GM12865 (cell line): Measurements from ENCODE around the gene PPP1R13B.

Experiments
- DNase-seq: peaks from one replicate; pipeline ENCODE4 v3.0.0; 2010; ENCODE audit warnings: low read depth
- H3K4me3 ChIP-seq: 2 replicates; pipeline ENCODE4 v1.5.1; 2011; ENCODE audit warnings: mild to moderate bottlenecking, low read depth, low read length, control low read depth
- TF ChIP-seq, protein P1 (sequence below): IDR thresholded peaks from 2 replicates; pipeline ENCODE4 v1.5.1; 2011; ENCODE audit warnings: low read length, control low read depth, low read depth, inconsistent platforms; ENCODE audit not compliant: insufficient read depth; ENCODE audit errors: missing control alignments

The PPP1R13B gene

DNA sequence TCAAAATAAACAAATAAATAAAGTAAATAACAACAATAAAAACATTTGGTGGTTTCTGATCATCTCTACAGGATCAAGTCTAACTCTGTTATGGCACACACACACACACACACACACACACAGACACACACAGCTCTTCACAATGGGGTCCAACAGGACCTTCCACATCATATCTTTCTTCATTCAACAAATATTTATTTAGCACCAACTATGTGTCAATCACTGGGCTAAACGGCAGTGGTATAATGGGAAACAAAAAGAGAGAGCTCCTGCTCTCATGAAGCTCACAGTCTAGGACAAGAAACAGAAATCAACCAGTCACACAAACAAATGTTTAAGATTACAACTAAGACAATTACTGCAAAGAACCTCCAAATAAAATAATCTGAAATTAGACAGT is 9.3 kb downstream of the PPP1R13B start:
- H3K4me3 ChIP-seq: no peak overlapping the region
- TF ChIP-seq, protein P1, sequence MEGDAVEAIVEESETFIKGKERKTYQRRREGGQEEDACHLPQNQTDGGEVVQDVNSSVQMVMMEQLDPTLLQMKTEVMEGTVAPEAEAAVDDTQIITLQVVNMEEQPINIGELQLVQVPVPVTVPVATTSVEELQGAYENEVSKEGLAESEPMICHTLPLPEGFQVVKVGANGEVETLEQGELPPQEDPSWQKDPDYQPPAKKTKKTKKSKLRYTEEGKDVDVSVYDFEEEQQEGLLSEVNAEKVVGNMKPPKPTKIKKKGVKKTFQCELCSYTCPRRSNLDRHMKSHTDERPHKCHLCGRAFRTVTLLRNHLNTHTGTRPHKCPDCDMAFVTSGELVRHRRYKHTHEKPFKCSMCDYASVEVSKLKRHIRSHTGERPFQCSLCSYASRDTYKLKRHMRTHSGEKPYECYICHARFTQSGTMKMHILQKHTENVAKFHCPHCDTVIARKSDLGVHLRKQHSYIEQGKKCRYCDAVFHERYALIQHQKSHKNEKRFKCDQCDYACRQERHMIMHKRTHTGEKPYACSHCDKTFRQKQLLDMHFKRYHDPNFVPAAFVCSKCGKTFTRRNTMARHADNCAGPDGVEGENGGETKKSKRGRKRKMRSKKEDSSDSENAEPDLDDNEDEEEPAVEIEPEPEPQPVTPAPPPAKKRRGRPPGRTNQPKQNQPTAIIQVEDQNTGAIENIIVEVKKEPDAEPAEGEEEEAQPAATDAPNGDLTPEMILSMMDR: no peak

DNA sequence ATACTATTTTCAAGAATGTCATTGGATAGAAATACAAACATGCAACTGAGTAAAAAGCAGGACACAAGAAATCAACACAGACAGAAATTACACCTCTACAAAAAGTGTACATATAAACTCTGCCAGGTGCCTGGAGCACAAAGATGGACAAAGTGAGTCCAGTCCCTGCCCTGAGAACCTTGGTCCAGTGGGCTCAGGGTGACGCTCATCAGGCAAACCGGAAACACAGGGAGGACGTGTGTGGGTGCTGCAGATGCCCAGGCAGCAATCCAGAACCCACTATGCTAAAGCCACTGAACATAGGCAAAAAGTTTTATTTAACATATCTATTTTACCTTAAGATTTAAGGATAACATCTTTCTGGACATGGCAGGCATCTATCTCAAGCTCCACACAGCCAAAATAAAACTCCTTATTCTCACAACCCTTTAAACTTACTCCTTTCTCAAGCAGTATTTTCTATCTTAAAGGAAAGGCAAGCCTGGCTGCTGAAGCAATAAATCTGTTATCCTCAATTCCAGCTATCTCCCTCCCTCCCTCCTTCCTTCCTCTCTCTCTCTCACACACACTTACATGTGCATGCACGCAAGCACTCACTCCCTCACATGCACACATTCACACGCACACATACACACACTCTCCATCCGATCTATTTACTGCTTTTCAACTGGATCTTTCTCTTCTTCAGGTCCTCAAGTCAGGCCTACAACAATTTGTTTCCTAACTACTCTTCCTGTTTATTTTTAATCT is 10.2 kb downstream of the PPP1R13B start:
- DNase-seq: no peak
- TF ChIP-seq, protein P1: no peak
- H3K4me3 ChIP-seq: no peak overlapping the region

More for the DNA sequence above, 9.3 kb downstream of the PPP1R13B start:
- DNase-seq: no peak

DNA sequence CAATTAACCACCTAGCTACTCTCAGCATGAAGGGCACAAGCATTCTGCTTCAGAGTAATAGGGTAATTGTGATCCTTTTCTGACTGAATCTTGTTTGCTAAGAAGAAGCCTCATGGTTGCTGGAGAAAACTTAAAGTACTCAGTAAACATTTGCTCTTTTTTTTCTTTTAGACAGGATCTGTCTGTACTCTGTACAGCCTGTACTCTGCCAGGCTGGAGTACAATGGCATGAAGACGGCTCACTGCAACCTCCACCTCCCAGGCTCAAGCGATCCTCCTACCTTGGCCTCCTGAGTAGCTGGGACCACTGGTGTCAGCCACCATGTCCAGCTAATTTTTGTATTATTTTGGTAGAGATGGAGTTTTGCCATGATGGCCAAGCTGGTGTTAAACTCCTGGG is 12.4 kb downstream of the PPP1R13B start:
- TF ChIP-seq, protein P1: no peak
- H3K4me3 ChIP-seq: no peak overlapping the region
- DNase-seq: no peak

DNA sequence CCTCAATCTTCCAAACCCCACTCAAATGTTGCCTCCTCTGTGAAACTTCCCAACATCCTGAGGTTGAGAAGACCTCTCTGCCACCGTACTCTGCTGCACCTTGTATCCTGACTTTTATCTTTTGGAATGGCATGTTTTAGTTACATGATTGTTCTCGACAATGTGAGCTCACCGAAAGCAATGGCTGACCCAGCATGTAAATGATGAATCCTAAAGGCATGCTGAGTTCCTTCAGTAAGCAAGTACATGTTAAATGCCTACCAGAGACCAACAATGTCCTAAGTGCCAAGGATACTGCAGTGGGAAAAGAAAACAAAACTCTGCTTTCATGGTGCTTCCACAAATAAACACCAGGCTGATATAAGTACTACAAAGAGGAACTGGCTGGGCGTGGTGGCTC is 13.7 kb downstream of the PPP1R13B start:
- no peak overlapping the region for H3K4me3 ChIP-seq
- DNase-seq: no peak
- TF ChIP-seq, protein P1: no peak

DNA sequence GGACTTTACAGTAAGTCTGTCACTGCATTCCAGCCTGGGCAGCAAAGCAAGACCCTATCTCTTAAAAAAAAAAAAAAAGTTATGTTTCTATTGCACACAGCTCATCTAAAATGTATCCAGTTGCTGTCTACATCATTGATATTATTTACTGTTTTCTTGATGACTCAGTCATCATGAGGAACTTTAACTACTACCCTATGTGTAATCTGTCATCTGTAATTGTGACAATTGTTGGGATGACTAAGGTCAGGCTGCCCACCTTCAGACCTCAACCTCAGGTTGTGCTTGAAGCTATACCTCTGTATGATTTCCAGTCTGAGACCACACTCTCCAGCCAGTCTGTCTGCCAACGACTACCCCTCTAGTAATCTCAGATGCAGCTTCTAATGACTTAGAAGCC is 15.3 kb downstream of the PPP1R13B start:
- no peak overlapping the region for H3K4me3 ChIP-seq
- TF ChIP-seq, protein P1: no peak
- no peak for DNase-seq

DNA sequence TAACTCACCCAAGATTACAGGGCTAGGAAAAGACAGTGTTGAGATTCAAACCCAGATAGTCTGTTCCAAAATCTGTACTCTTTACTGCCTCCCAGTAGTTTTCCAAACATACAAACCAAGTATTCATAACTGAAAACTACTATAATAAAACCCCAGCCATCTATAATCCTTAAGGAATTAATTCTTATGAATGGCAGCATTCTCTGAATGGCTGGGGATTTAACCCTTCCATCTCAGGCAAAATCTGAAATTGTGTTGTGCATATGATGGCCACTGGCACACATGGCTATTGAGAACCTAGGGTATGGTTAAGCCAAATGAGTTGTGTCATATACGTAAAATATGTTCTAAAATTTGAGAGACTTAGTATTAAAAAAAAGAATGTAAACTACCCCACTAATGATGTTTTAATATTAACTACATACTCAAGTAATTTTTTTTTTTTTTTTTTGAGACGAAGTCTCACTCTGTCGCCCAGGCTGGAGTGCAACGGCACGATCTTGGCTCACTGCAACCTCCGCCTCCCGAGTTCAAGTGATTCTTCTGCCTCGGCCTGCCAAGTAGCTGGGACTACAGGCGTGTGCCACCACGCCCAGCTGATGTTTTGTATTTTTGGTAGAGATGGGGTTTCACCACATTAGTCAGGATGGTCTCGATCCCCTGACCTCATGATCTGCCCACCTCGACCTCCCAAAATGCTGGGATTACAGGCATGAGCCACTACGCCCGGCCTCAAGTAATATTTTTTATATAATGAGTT is 16.7 kb downstream of the PPP1R13B start:
- TF ChIP-seq, protein P1: no peak
- no peak overlapping the region for H3K4me3 ChIP-seq
- no peak for DNase-seq
